Limb (tissue), 2 donors: Measurements from ENCODE around the gene LHFPL3.
A peak's percentile ranks its signal among the peaks of the same experiment; 100 is the strongest.
"Not testable (repeated sequence)": the region's sequence is repeated elsewhere in the genome, so short reads cannot be mapped to it uniquely, and the experiment has no call there.

Source experiments
- DNase-seq, 2 donors: peaks; one replicate each; pipeline ENCODE4 v3.0.0-alpha.2; 2016; ENCODE audit errors: extremely low spot score in 2 of 2

LHFPL3 gene

DNA sequence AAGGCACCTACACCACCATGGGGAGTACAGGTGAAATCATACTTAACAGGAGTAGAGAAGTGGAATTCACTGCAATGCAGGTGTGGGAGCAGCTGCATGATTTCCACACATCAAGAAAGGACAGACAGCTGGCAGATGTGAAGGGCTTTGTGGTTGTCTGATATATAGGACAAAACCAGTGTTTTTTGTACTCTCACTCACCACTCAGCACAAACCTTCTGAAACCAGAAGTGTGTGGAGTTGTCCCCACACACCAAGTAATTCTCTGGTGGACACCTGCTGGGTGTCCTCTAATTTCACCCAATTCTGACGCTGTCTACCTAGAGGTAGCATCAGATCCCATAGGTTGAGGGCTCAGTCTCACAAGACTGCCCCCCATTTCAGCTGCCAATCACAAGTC, 357.9 kb downstream of the LHFPL3 start:
- DNase-seq, result no peak

- DNase-seq, result no peak
Measured at GRCh38 chr7:104694710-104695109, 366.3 kb downstream of the LHFPL3 start.

DNA sequence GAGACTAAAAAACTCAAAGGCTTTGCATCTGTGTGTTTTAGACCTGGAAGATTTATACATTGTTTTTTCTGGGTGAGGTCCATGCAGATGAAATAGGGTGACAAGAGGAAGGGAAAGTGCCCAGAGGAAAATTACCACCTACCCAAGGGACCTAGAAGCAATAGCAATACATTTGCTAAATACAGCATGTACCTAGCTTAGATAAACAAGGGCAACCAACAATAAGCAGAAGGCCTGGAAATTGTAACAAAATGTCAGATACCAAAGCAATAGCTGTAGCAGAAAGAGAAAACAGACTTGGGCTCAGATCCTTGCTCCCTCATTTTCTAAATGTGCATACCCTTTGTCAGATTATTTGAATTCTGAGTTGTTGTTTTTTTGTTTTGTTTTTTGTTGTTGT, 367.2 kb downstream of the LHFPL3 start:
- DNase-seq, result no peak

- DNase-seq, result no peak
Measured at GRCh38 chr7:104700336-104700735, 371.9 kb downstream of the LHFPL3 start.

DNA sequence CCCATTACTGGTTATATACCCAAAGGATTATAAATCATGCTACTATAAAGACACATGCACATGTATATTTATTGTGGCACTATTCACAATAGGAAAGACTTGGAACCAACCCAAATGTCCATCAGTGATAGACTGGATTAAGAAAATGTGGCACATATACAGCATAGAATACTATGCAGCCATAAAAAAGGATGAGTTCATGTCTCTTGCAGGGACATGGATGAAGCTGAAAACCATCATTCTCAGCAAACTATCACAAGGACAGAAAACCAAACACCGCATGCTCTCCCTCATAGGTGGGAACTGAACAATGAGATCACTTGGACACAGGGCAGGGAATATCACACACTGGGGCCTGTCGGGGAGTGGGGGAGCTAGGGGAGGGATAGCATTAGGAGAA, 392.6 kb downstream of the LHFPL3 start:
- not testable (repeated sequence) for DNase-seq

DNA sequence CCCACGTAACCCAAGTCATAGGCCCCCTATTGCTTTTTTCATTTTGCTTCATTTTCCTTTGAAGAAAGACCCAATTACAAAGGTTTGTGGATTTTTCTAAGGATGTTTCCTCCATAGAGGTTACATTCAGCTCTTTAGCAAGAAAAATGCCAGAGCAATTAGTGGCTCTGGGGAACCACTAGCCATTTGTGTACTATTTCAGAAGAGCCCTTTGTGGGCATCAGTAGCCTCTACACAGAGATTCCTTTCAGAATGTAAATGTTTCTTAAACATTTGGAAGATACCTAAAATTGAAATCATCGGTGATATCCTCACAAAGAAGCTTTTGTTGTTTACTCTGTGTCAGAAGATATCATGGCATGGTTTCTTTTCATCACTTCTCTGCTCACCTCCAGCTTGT, 394.6 kb downstream of the LHFPL3 start:
- no peak for DNase-seq

DNA sequence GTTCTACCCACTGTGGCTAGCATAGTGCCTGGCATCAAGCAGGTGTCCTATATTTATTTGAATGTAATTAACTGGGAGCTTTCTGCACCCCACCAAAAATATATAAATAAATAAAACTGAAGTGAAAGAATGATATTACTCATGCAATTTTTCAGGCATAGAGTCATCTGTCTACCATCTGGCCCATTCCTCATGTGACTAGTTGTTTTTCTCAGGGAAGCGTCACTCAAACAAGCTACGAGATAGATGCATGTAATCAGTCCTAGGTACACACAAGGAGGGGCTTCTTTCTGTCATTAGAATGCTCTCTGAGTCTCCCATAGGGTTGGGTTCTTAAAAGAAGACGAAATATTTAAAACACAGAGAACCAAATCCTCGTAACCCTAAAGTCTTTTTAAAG, 430.1 kb downstream of the LHFPL3 start:
- DNase-seq, result no peak

DNA sequence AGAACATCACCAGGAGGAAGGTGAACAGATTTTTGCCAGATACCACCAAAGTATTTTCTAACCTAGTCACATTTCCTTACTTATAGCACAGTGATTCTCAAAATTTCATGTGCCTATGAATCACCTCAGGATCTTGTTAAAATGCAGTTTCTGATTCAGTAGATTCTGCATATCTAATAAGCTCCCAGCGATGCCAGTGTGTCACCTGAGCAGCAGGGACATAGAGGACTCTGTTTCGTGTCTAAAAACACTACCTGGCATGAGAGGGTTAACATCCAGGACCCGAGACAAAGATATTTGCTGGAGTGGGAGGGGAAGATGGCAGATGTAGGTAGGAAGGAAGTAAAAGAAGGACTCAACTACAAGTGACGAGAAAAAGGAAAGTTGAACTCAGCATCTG, 433.5 kb downstream of the LHFPL3 start:
- DNase-seq, result no peak

GRCh38 chr7:104767113-104767512, 438.7 kb downstream of the LHFPL3 start:
- DNase-seq, result no peak

- DNase-seq, result no peak
Measured at GRCh38 chr7:104767826-104768536, 439.6 kb downstream of the LHFPL3 start.

DNA sequence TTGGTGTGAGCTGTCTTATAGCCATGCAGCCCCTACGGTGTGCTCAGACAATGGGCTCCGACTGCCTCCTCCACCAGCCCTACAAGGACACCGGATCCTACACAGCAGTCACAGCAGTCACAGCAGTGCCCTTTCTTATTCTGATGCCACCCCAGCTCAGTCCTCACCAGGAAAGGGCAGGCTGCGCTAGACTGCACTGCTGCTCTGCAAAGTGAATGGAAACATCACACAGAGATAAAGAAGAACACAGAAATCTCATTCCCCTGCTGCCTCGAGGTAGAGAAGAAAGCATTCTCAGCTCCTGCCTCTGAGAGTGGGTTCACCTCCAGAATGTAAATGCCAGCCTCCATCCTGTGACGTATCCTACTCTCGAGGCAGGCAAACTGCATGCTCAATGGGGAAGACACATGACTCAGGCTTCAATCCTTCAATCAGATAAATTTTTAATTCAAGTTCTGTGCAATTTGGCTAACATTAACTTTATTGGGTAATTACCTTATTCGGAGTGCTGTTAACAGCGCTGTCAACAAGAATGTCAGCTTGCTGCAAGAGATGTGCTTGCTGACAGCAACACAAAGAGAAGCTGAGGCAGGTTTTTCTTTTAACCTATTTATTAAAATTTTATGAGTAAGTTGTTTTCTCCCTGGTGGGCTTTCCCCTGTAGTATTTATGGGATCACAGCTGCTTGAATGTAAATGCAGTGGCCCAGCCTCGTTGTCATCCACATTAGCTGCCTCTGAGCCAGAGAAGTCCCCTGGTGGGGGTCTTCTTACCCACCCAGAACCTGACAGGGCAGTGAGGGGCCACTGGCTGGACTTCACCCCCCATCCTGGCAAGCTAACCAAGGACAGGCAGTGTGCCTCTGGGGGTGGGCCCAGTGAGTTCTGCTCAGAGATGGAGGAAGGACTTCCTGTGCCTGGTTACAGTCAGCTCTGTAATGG, 444.3 kb downstream of the LHFPL3 start:
- peak in 1 of 2 donors; percentile 29 for DNase-seq

GRCh38 chr7:104773796-104774195, 445.4 kb downstream of the LHFPL3 start:
- DNase-seq, result no peak

- DNase-seq, result no peak
Measured at GRCh38 chr7:104775531-104775930, 447.1 kb downstream of the LHFPL3 start.

- DNase-seq, result no peak
Measured at GRCh38 chr7:104777301-104777800, 448.9 kb downstream of the LHFPL3 start.

DNA sequence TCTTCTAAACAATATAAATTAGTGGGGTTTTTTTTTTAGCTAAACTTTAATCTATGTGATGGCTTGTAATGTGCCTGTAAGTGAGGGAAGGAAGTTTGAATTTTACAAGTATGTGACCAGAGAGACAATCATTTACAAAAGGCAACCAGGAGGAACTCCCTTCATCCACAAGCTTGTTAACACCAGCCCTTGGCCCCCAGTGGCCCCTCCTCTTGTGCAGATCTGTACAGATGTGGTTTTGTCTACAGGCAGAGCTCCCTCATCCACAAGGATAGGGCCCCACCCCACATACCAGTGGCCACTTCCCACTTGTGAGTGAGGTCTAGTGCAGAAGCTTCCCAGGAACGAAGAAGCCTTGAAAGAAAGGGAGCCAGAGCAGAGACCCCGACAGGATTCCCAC, 451.5 kb downstream of the LHFPL3 start:
- DNase-seq, result no peak

- DNase-seq, result no peak
Measured at GRCh38 chr7:104784686-104785085, 456.3 kb downstream of the LHFPL3 start.

DNA sequence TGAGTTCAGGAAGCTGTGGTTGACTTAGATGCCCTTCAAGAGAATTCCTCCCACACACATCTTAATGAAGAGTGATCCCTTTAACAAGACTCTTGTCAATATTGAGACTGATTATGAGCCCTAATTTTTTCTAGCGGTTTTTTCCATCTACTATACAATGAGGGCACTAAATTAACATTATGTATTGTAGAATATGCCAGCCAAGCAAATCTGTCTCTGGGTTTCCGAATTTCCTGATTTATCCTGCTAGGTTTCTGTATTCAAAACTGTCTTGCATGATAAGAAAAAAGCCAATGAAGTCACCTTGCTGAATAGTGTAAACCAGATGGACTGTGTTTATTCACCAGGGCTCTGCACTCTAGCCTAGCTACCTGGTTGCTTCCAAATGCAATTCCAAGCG, 461.4 kb downstream of the LHFPL3 start:
- DNase-seq, result no peak

GRCh38 chr7:104790440-104790839, 462.0 kb downstream of the LHFPL3 start:
- no peak for DNase-seq

DNA sequence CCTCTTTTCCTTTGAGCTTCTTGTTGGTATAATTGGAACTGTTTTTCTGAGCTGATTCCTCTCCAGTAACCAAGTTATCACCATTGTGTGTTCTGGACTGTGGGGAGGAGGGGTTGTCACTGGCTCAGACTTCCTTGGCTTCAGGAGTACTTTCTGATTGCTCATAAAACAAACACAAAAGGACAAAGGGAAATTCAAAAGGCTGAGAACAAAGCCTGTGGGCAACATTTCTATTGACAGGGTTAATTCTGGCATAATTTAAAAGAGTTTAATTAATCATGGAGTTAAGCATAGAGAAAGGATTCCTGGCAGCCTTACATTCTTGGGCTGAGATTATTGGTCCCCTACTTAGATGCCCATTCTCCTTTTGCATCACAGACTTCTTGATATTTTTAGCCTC, 462.7 kb downstream of the LHFPL3 start:
- DNase-seq, result no peak

DNA sequence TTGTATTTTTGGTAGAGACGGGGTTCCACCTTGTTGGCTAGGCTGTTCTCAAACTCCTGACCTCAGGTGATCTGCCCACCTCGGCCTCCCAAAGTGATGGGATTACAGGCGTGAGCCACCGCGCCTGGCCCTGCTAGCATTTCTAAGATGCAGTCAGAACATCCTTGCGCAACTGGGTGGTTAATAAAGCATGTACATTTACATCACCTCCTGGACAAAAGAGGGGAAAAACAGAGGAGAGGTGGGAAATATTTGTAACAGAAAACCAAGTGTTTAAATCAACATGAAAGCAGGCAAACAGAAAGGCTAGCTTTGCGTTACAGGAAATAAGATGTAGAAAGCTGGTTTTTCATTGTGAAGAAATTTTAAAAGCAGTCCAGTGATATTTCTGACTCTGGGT, 464.7 kb downstream of the LHFPL3 start:
- DNase-seq, result no peak

GRCh38 chr7:104794154-104794553, 465.8 kb downstream of the LHFPL3 start:
- DNase-seq, result no peak

DNA sequence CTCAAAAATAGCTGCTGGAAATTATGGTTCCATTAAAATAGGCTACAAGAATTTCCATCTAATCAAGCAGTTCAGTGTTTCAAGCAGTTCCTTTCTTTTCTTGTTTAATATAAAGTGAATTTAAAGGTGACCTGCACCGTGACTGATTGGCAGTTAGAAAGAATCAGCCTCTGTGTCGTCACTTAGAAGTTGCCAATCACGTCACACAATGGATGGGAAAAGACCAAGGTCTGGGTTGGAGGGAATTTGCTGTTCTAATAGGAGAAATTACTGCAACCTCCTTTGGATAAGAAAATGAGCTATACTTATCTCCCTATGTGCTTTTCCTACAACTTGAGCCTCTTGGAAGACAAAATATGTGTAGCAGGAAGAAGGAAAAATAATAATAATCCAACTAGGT, 466.2 kb downstream of the LHFPL3 start:
- no peak for DNase-seq

GRCh38 chr7:104795086-104795485, 466.7 kb downstream of the LHFPL3 start:
- no peak for DNase-seq
